Glutamatergic neuron (in vitro differentiated cells): ENCODE measurements around the gene PIK3C2A. TPM values are rescaled to one million over a fixed set of nuclear protein-coding genes. Genes with fewer than 3 reads are reported as not detected.
A peak's percentile ranks its signal among the peaks of the same experiment; 100 is the strongest.

Experiments
- DNase-seq: peaks from one replicate; pipeline ENCODE4 v3.0.0; 2022
- H3K27ac Mint-ChIP-seq: one replicate; pipeline ENCODE4 v1.8.0; 2020; ENCODE audit warnings: mild to moderate bottlenecking, mixed read lengths, inconsistent platforms; ENCODE audit not compliant: unreplicated experiment
- H3K27me3 Mint-ChIP-seq: one replicate; pipeline ENCODE4 v1.8.0; 2020; ENCODE audit warnings: mild to moderate bottlenecking, moderate library complexity, mixed read lengths, inconsistent platforms; ENCODE audit not compliant: unreplicated experiment
- H3K36me3 Mint-ChIP-seq: one replicate; pipeline ENCODE4 v1.8.0; 2020; ENCODE audit warnings: mild to moderate bottlenecking, mixed read lengths, inconsistent platforms; ENCODE audit not compliant: unreplicated experiment
- H3K4me1 Mint-ChIP-seq: one replicate; pipeline ENCODE4 v1.8.0; 2020; ENCODE audit warnings: mild to moderate bottlenecking, low read depth, mixed read lengths, inconsistent platforms; ENCODE audit not compliant: unreplicated experiment
- H3K4me3 Mint-ChIP-seq: one replicate; pipeline ENCODE4 v1.8.0; 2020; ENCODE audit warnings: mild to moderate bottlenecking, mixed read lengths, inconsistent platforms; ENCODE audit not compliant: unreplicated experiment
- H3K9me3 Mint-ChIP-seq: one replicate; pipeline ENCODE4 v1.8.0; 2020; ENCODE audit warnings: mild to moderate bottlenecking, moderate library complexity, mixed read lengths, inconsistent platforms; ENCODE audit not compliant: unreplicated experiment
- long read RNA-seq: library from polyadenylated mRNA; unstranded; transcript quantifications from one replicate; pipeline ENCODE4 v2.0.0, GENCODE V29; 2020; ENCODE audit not compliant: unreplicated experiment
- total RNA-seq: library from RNA; stranded (reverse); fragmentation: NEBNext Ultra II Directional; extraction: Animal tissue kit (Norgen Biotek cat#: 25700); gene quantifications from one replicate; pipeline ENCODE4 v1.2.1, GENCODE V29; 2021; ENCODE audit not compliant: unreplicated experiment
- TF ChIP-seq, protein P1 (sequence below): fragments of 200-600 bp; sonication (generic); IDR thresholded peaks from one replicate; pipeline ENCODE4 v1.5.0; 2021; ENCODE audit not compliant: partially characterized antibody, unreplicated experiment

The PIK3C2A gene, protein sequence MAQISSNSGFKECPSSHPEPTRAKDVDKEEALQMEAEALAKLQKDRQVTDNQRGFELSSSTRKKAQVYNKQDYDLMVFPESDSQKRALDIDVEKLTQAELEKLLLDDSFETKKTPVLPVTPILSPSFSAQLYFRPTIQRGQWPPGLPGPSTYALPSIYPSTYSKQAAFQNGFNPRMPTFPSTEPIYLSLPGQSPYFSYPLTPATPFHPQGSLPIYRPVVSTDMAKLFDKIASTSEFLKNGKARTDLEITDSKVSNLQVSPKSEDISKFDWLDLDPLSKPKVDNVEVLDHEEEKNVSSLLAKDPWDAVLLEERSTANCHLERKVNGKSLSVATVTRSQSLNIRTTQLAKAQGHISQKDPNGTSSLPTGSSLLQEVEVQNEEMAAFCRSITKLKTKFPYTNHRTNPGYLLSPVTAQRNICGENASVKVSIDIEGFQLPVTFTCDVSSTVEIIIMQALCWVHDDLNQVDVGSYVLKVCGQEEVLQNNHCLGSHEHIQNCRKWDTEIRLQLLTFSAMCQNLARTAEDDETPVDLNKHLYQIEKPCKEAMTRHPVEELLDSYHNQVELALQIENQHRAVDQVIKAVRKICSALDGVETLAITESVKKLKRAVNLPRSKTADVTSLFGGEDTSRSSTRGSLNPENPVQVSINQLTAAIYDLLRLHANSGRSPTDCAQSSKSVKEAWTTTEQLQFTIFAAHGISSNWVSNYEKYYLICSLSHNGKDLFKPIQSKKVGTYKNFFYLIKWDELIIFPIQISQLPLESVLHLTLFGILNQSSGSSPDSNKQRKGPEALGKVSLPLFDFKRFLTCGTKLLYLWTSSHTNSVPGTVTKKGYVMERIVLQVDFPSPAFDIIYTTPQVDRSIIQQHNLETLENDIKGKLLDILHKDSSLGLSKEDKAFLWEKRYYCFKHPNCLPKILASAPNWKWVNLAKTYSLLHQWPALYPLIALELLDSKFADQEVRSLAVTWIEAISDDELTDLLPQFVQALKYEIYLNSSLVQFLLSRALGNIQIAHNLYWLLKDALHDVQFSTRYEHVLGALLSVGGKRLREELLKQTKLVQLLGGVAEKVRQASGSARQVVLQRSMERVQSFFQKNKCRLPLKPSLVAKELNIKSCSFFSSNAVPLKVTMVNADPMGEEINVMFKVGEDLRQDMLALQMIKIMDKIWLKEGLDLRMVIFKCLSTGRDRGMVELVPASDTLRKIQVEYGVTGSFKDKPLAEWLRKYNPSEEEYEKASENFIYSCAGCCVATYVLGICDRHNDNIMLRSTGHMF (N-terminal part only)
- 55.7 TPM for total RNA-seq
- long read RNA-seq, partial matches to known transcripts: 1 of 2 reads
- long read RNA-seq, other reads (novel, unspliced or antisense): 1 of 2 reads

DNA sequence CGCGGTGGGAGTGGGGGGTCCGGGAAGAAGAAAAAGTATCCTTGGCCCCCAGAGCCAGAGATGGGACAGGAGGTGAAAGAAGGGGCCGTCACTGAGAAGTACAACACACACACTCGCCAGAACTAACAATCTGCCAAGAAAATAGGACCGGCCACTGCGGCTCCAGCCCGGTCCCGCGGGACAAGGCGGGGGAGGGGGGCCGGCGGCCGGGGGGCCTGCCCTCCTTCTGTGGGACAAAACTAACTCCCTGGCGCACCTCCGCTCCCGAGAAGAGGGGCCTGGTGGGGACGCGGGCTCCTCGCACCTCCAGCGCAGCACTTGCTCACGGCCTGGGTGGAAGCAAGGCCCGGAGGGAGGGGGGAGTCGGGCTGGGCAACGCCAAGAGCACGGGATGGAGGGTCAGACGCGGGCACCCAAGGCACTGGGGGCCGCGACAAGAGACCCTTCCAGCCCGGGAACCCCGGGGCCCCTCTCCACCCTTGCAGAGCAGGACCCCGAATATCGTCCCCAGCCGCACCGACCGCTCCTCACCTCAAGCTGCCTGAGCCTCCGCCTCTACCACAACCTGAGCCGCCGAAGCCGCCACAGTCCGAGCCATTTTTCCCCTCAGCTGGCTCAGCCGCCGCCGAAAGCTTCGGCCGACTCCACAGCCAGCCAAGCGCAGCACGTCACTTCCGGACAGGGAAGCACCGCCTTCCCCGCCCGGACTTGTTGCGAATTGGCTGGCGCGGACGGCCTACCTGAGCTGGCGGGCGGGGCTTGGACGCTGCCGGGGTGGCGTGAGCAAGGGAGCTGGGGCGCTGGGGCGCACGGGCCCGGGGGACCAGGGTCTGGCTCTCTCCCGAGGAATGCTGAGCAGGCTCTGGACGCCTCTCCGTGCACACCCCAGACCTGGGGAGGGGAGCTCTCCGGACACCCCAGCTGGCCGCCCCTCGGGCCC lies at the start of gene PIK3C2A:
PIK3C2A (minus strand) TSS at position 670 of the 940 bp plus-strand sequence. CDS start 38,245 bp downstream, outside the sequence.
- DNase-seq: peak; percentile 98
- peaks cover 5% of the 10 kb centered on the region for H3K27me3 Mint-ChIP-seq
- H3K27ac Mint-ChIP-seq: peak within 1 kb of the TSS; percentile 97
- TF ChIP-seq, protein P1, sequence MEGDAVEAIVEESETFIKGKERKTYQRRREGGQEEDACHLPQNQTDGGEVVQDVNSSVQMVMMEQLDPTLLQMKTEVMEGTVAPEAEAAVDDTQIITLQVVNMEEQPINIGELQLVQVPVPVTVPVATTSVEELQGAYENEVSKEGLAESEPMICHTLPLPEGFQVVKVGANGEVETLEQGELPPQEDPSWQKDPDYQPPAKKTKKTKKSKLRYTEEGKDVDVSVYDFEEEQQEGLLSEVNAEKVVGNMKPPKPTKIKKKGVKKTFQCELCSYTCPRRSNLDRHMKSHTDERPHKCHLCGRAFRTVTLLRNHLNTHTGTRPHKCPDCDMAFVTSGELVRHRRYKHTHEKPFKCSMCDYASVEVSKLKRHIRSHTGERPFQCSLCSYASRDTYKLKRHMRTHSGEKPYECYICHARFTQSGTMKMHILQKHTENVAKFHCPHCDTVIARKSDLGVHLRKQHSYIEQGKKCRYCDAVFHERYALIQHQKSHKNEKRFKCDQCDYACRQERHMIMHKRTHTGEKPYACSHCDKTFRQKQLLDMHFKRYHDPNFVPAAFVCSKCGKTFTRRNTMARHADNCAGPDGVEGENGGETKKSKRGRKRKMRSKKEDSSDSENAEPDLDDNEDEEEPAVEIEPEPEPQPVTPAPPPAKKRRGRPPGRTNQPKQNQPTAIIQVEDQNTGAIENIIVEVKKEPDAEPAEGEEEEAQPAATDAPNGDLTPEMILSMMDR: no peak
- H3K4me3 Mint-ChIP-seq: peak within 1 kb of the TSS; percentile 96
- H3K36me3 Mint-ChIP-seq: no peaks in the 10 kb centered on the region
- H3K4me1 Mint-ChIP-seq: peaks cover 16% of the 10 kb centered on the region
- no peaks in the 10 kb centered on the region for H3K9me3 Mint-ChIP-seq

DNA sequence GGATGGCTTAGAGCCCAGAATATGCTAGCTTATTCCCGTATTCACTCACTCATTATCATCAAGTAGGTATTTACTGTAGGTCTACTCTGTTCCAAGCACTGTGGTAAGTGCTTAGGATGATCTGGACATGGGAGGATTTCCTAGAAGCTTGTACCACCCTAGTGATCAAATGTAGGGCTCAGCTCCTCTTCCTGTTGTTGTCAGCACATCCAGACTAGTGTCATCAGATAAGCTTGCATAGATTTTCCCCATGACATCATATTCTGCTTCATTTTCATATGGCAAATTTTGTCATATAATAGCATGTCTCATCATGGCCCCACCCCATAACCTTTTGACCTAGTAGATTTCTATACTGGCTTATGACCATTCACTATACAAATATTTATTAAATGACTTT lies 49.4 kb upstream of the PIK3C2A start:
- Mint-ChIP-seq H3K27me3 (no peaks in the 10 kb centered on the region), H3K4me3 (no peak overlapping the region), H3K27ac (no peak overlapping the region), H3K9me3 (no peaks in the 10 kb centered on the region), H3K4me1 (no peaks in the 10 kb centered on the region), H3K36me3 (no peaks in the 10 kb centered on the region)
- DNase-seq: no peak
- TF ChIP-seq, protein P1: no peak

DNA sequence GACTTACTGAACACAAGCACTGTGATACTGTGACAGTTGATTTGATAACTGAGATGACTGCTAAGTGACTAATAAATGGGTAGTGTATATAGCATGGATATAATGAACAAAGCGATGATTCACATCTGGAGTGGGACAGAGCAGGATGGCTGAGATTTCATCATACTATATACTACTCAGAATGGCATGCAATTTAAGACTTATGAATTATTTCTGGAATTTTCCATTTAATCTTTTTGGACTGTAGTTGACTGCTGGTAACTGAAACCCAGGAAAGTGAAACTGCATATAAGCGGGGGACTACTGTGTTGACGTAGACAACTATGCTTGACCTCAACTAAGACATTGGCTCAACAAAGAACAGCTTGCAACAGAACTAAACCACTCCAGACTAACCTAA lies 48.7 kb upstream of the PIK3C2A start:
- no peak for DNase-seq
- Mint-ChIP-seq H3K9me3 (no peaks in the 10 kb centered on the region), H3K27me3 (no peaks in the 10 kb centered on the region), H3K27ac (no peak overlapping the region), H3K36me3 (no peaks in the 10 kb centered on the region), H3K4me3 (no peak overlapping the region), H3K4me1 (no peaks in the 10 kb centered on the region)
- TF ChIP-seq, protein P1: no peak

DNA sequence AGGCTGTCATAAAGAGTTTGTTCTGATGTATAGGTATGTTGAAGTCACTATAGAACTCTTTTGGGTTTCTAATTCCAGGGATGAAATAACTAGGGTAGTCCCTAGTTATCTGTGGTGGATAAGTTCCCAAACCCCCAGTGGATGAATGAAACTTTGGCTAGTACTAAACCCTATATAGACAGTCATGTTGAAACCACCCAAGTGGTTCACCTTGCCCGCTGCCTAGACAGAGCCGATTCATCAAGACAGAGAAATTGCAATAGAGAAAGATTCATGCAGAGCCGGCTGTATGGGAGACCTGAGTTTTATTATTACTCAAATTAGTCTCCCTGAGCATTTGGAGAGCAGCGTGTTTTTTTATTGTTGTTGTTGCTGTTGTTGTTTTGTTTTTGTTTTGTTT lies 44.9 kb upstream of the PIK3C2A start:
- Mint-ChIP-seq H3K36me3 (no peaks in the 10 kb centered on the region), H3K27ac (no peak overlapping the region), H3K4me3 (no peak overlapping the region), H3K4me1 (no peaks in the 10 kb centered on the region), H3K27me3 (no peaks in the 10 kb centered on the region), H3K9me3 (no peaks in the 10 kb centered on the region)
- no peak for DNase-seq
- TF ChIP-seq, protein P1: no peak
